K562 (cell line): Measurements from ENCODE around the gene SLC25A17. TPM values are rescaled to one million over a fixed set of nuclear protein-coding genes. Genes with fewer than 3 reads are reported as not detected.

Experiments used
- AFF1 ChIP-seq, 2 experiments: fragments of 450-650 bp; IDR thresholded peaks; 2 replicates each; pipeline ENCODE4 v1.6.1; 2018; ENCODE audit warnings: mild to moderate bottlenecking in 2 of 2, low read depth in 1 of 2; ENCODE audit not compliant: partially characterized antibody in 2 of 2
- ARHGAP35 ChIP-seq: fragments of 450-650 bp; IDR thresholded peaks from 2 replicates; pipeline ENCODE4 v1.6.1; 2018; ENCODE audit not compliant: partially characterized antibody
- EGR1 ChIP-seq: fragments of 450-650 bp; conservative IDR thresholded peaks from 2 replicates; pipeline ENCODE4 v1.6.1; 2017; ENCODE audit warnings: mild to moderate bottlenecking
- ETV6 ChIP-seq, 3 experiments: fragments of 150-350 bp in 1 of 3; sonication (generic) in 1 of 3; formaldehyde crosslinking in 1 of 3; IDR thresholded peaks; 2 replicates each; pipeline versions ENCODE4 v1.6.1 to v1.8.0; 2014 to 2022; ENCODE audit warnings: borderline replicate concordance in 2 of 3, low read depth in 2 of 3, antibody characterized with exemption in 1 of 3, low read length in 1 of 3, mild to moderate bottlenecking in 1 of 3, missing genetic modification reagents in 1 of 3
- HMG20B ChIP-seq: fragments of 250-450 bp; sonication (Bioruptor Pico); IDR thresholded peaks from 2 replicates; pipeline ENCODE4 v1.5.0; 2021; ENCODE audit warnings: mild to moderate bottlenecking
- KLF10 ChIP-seq: fragments of 250-450 bp; sonication (Bioruptor Pico); IDR thresholded peaks from 2 replicates; pipeline ENCODE4 v1.6.1; 2021; ENCODE audit warnings: matching md5 sums
- MTA3 ChIP-seq: fragments of 450-650 bp; formaldehyde crosslinking; IDR thresholded peaks from 2 replicates; pipeline ENCODE4 v1.6.1; 2017; ENCODE audit warnings: mild to moderate bottlenecking, borderline replicate concordance
- NFIC ChIP-seq: fragments of 450-650 bp; IDR thresholded peaks from 2 replicates; pipeline ENCODE4 v1.6.1; 2017; ENCODE audit warnings: mild to moderate bottlenecking, inconsistent platforms
- PML ChIP-seq: IDR thresholded peaks from 2 replicates; pipeline ENCODE4 v1.6.1; 2012; ENCODE audit warnings: low read length, inconsistent platforms
- POLR2B ChIP-seq: fragments of 450-650 bp; IDR thresholded peaks from 2 replicates; pipeline ENCODE4 v1.6.1; 2018; ENCODE audit warnings: low read depth; ENCODE audit not compliant: partially characterized antibody
- PRMT5 ChIP-seq: sonication (generic); formaldehyde crosslinking; IDR thresholded peaks from 2 replicates; pipeline ENCODE4 v1.5.0; 2020; ENCODE audit warnings: missing genetic modification reagents
- RBM25 ChIP-seq: fragments of 200-400 bp; formaldehyde crosslinking; IDR thresholded peaks from 2 replicates; pipeline ENCODE4 v1.6.1; 2018; ENCODE audit warnings: low read length, low read depth, moderate library complexity; ENCODE audit not compliant: severe bottlenecking
- RFX1 ChIP-seq: fragments of 450-650 bp; IDR thresholded peaks from 2 replicates; pipeline ENCODE4 v1.6.1; 2016; ENCODE audit warnings: mild to moderate bottlenecking, moderate library complexity
- SMARCC2 ChIP-seq: fragments of 450-650 bp; IDR thresholded peaks from 2 replicates; pipeline ENCODE4 v1.6.1; 2017; ENCODE audit warnings: antibody characterized with exemption, moderate library complexity, mild to moderate bottlenecking, low read depth
- TARDBP ChIP-seq: fragments of 450-650 bp; IDR thresholded peaks from 2 replicates; pipeline ENCODE4 v1.6.1; 2016
- ZBTB5 ChIP-seq: fragments of 450-650 bp; IDR thresholded peaks from 2 replicates; pipeline ENCODE4 v1.6.1; 2017; ENCODE audit warnings: antibody characterized with exemption
- ZNF121 ChIP-seq: sonication (generic); formaldehyde crosslinking; conservative IDR thresholded peaks from 2 replicates; pipeline ENCODE4 v1.8.0; 2022; ENCODE audit warnings: missing genetic modification reagents
- ZNF583 ChIP-seq: fragments of 250-450 bp; sonication (Bioruptor Pico); IDR thresholded peaks from 2 replicates; pipeline ENCODE4 v1.4.0; 2020
- polyA plus RNA-seq, 8 experiments: library from polyadenylated mRNA; depleted of rRNA in 4 of 8; stranded (reverse) in 5 of 8; unstranded in 3 of 8; fragments of >200 nt; fragmentation: Nextera tagmentation in 2 of 8; fragmentation: Illumina TruSeq in 1 of 8; extraction: Ambion mirVana in 2 of 8; extraction: Trizol in 1 of 8; gene quantifications; 2 replicates each; pipeline versions ENCODE4 v1.2.1 to v1.2.3, GENCODE V29; 2011 to 2014; ENCODE audit warnings: inconsistent platforms in 1 of 8, missing spikeins in 1 of 8
- total RNA-seq, 7 experiments: library from RNA; depleted of rRNA in 6 of 7; stranded (reverse); fragments of >200 nt in 6 of 7; fragmentation: Illumina TruSeq in 2 of 7; extraction: Trizol in 2 of 7; gene quantifications; 2 replicates each; pipeline versions ENCODE4 v1.2.1 to v1.2.3, GENCODE V29; 2011 to 2021; ENCODE audit warnings: low replicate concordance in 1 of 7
- TF ChIP-seq, protein P1 (sequence below): sonication (generic); IDR thresholded peaks from 2 replicates; pipeline ENCODE4 v1.6.1; 2016
- TF ChIP-seq, protein P2 (sequence below), 2 experiments: IDR thresholded peaks; 2 replicates each; pipeline ENCODE4 v1.6.1; 2011; ENCODE audit warnings: borderline replicate concordance in 1 of 2, control low read depth in 1 of 2, low read depth in 1 of 2, low read length in 1 of 2, mild to moderate bottlenecking in 1 of 2, mixed read lengths in 1 of 2, moderate library complexity in 1 of 2; ENCODE audit not compliant: insufficient read depth in 1 of 2, insufficient read length in 1 of 2, poor library complexity in 1 of 2, severe bottlenecking in 1 of 2; ENCODE audit errors: extremely low read depth in 1 of 2

SLC25A17 gene
- total and polyA plus RNA-seq, 9 of the 15 experiments (the other 6 are each of a cell fraction or from before 2014, with no cell fraction given), result 32.6 to 136 (median 56.2) TPM

GRCh38 chr22:40818747-40819598 lies at the start of gene SLC25A17 (continued):
- TF ChIP-seq, protein P1, sequence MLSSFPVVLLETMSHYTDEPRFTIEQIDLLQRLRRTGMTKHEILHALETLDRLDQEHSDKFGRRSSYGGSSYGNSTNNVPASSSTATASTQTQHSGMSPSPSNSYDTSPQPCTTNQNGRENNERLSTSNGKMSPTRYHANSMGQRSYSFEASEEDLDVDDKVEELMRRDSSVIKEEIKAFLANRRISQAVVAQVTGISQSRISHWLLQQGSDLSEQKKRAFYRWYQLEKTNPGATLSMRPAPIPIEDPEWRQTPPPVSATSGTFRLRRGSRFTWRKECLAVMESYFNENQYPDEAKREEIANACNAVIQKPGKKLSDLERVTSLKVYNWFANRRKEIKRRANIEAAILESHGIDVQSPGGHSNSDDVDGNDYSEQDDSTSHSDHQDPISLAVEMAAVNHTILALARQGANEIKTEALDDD, result no peak
- no peak for TF ChIP-seq NFIC
- no peak for TF ChIP-seq RBM25
- TF ChIP-seq ZBTB5, result no peak
- TF ChIP-seq ARHGAP35, result no peak
- no peak for TF ChIP-seq PRMT5 (CRISPR knock-in tag)
- no peak for TF ChIP-seq PML
- peak; percentile 70 for TF ChIP-seq RFX1
- TF ChIP-seq ZNF583 (CRISPR knock-in tag), result no peak
- TF ChIP-seq TARDBP, result no peak
- TF ChIP-seq POLR2B, result no peak
- no peak for TF ChIP-seq ZNF121
- TF ChIP-seq, protein P2, sequence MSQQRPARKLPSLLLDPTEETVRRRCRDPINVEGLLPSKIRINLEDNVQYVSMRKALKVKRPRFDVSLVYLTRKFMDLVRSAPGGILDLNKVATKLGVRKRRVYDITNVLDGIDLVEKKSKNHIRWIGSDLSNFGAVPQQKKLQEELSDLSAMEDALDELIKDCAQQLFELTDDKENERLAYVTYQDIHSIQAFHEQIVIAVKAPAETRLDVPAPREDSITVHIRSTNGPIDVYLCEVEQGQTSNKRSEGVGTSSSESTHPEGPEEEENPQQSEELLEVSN (IDR thresholded peaks at IDR 0.05; ENCODE audit: borderline replicate concordance in 1 of 2, extremely low read depth in 1 of 2, insufficient read depth in 1 of 2, insufficient read length in 1 of 2, low read depth in 1 of 2, low read length in 1 of 2, poor library complexity in 1 of 2, severe bottlenecking in 1 of 2), result peak in 1 of 2 experiments; percentile 84
- no peak for TF ChIP-seq KLF10 (CRISPR knock-in tag)
- TF ChIP-seq ETV6 (IDR thresholded peaks at IDR 0.05; ENCODE audit: borderline replicate concordance in 1 of 2, low read depth in 2 of 2, low read length in 1 of 2), result no peak
- TF ChIP-seq ETV6 (CRISPR knock-in tag; IDR thresholded peaks at IDR 0.05; ENCODE audit: borderline replicate concordance), result no peak
- TF ChIP-seq HMG20B, result no peak
- TF ChIP-seq MTA3, result no peak
- TF ChIP-seq AFF1 (IDR thresholded peaks at IDR 0.05; ENCODE audit: low read depth in 1 of 2, partially characterized antibody in 2 of 2), result peak in 1 of 2 experiments; percentile 26
- TF ChIP-seq EGR1, result 0 out of 2 replicates have a peak, but pooled peaks have one; percentile 9
- TF ChIP-seq SMARCC2, result no peak
